HG02623 (cell line): ENCODE data around the gene SLC45A3.

Experiments used
- ATAC-seq: cut with Tn5 transposase; IDR thresholded peaks from one replicate; pipeline ENCODE4 v1.9.1; 2021; ENCODE audit warnings: moderate library complexity; ENCODE audit not compliant: unreplicated experiment

SLC45A3 gene

GRCh38 chr1:205612104-205612503, 68.2 kb downstream of the SLC45A3 start:
- ATAC-seq: no peak

DNA sequence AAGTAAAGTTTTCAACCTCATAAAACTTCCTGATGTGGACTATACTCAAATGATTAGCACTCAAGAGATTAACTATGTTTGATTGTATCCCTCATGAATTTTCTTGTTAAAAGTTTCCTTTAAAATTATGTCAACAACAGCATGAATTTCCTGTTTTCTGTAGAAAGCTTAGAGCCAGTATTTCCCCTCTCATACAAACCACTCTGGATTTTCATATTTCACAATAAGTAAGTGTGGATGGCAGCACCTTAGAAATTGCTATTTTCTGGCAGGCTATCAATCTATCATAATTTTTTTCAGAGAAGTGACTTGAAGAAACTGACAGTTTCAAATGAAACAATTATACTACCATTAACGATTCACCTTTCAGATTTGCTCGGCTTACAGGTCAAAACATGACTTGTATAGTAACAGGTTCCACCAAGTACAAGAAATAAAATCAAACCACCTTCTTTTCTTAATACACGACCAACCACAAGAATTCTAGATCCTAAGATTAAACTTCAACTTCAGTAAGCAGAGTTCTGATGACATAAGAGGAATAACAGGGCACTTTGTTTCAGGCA, 69.3 kb downstream of the SLC45A3 start:
- ATAC-seq: no peak

GRCh38 chr1:205610036-205610435, 70.3 kb downstream of the SLC45A3 start:
- no peak for ATAC-seq
